DND-41 (cell line): ENCODE measurements around the gene CHST3.

Source experiments
- ATAC-seq: fragments of 200-7000 bp; cut with Tn5 transposase; 3 replicates; pipeline ENCODE4 v1.9.1; 2021; ENCODE audit warnings: low read depth; ENCODE audit not compliant: insufficient read depth
- DNase-seq: peaks from one replicate; pipeline ENCODE4 v3.0.0-alpha.2; 2020
- H2AFZ ChIP-seq: 2 replicates; pipeline ENCODE4 v1.6.0; 2012; ENCODE audit warnings: low read depth, low read length
- H3K27ac ChIP-seq: 2 replicates; pipeline ENCODE4 v1.5.1; 2012; ENCODE audit warnings: low read length, inconsistent platforms
- H3K27me3 ChIP-seq: fragments of 200-600 bp; sonication (generic); 2 replicates; pipeline ENCODE4 v1.6.0; 2012; ENCODE audit warnings: low read length, mild to moderate bottlenecking, inconsistent platforms; ENCODE audit not compliant: insufficient read depth, poor library complexity
- H3K36me3 ChIP-seq: 2 replicates; pipeline ENCODE4 v1.5.1; 2012; ENCODE audit warnings: low read length, inconsistent platforms; ENCODE audit not compliant: insufficient read depth
- H3K4me1 ChIP-seq: 2 replicates; pipeline ENCODE4 v1.5.1; 2012; ENCODE audit warnings: mild to moderate bottlenecking, low read length; ENCODE audit not compliant: insufficient read depth
- H3K4me2 ChIP-seq: 2 replicates; pipeline ENCODE4 v1.6.0; 2012; ENCODE audit warnings: mild to moderate bottlenecking, moderate library complexity, low read length, inconsistent platforms; ENCODE audit not compliant: insufficient read depth
- H3K4me3 ChIP-seq, 2 experiments: fragments of 200-600 bp in 1 of 2; shearing (Covaris generic) in 1 of 2; 2 replicates each; pipeline ENCODE4 v1.5.1; 2012 to 2016; ENCODE audit warnings: inconsistent platforms in 2 of 2, low read length in 2 of 2, mild to moderate bottlenecking in 2 of 2, low read depth in 1 of 2, moderate library complexity in 1 of 2
- H3K79me2 ChIP-seq: 2 replicates; pipeline ENCODE4 v1.6.0; 2012; ENCODE audit warnings: low read length, inconsistent platforms; ENCODE audit not compliant: insufficient read depth
- H3K9ac ChIP-seq: 2 replicates; pipeline ENCODE4 v1.6.0; 2012; ENCODE audit warnings: low read depth, mild to moderate bottlenecking, inconsistent platforms, low read length, moderate library complexity
- H3K9me3 ChIP-seq: 2 replicates; pipeline ENCODE4 v1.5.1; 2012; ENCODE audit warnings: low read length, moderate library complexity, mild to moderate bottlenecking, inconsistent platforms; ENCODE audit not compliant: insufficient read depth, severe bottlenecking
- H4K20me1 ChIP-seq: 2 replicates; pipeline ENCODE4 v1.6.0; 2012; ENCODE audit warnings: low read length; ENCODE audit not compliant: insufficient read depth
- EZH2 ChIP-seq: IDR thresholded peaks from 3 replicates; pipeline ENCODE4 v1.6.1; 2012; ENCODE audit warnings: borderline replicate concordance, low read depth, mild to moderate bottlenecking, moderate library complexity, low read length, inconsistent platforms; ENCODE audit not compliant: severe bottlenecking
- TF ChIP-seq, protein P1 (sequence below): IDR thresholded peaks from 2 replicates; pipeline ENCODE4 v1.5.1; 2012; ENCODE audit warnings: borderline replicate concordance, low read length, moderate library complexity, mild to moderate bottlenecking; ENCODE audit not compliant: poor library complexity, severe bottlenecking; ENCODE audit errors: extremely low read depth

Gene CHST3

GRCh38 chr10:72035252-72035887 is 71.2 kb downstream of the CHST3 start:
- no peak overlapping the region for H3K9ac ChIP-seq
- H3K4me2 ChIP-seq = no peak overlapping the region
- H2AFZ ChIP-seq = no peak overlapping the region
- ATAC-seq (no peak), DNase-seq (no peak)
- no peak for TF ChIP-seq EZH2
- TF ChIP-seq, protein P1, sequence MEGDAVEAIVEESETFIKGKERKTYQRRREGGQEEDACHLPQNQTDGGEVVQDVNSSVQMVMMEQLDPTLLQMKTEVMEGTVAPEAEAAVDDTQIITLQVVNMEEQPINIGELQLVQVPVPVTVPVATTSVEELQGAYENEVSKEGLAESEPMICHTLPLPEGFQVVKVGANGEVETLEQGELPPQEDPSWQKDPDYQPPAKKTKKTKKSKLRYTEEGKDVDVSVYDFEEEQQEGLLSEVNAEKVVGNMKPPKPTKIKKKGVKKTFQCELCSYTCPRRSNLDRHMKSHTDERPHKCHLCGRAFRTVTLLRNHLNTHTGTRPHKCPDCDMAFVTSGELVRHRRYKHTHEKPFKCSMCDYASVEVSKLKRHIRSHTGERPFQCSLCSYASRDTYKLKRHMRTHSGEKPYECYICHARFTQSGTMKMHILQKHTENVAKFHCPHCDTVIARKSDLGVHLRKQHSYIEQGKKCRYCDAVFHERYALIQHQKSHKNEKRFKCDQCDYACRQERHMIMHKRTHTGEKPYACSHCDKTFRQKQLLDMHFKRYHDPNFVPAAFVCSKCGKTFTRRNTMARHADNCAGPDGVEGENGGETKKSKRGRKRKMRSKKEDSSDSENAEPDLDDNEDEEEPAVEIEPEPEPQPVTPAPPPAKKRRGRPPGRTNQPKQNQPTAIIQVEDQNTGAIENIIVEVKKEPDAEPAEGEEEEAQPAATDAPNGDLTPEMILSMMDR = no peak
- no peaks in the 10 kb centered on the region for H3K79me2 ChIP-seq
- no peaks in the 10 kb centered on the region for H3K36me3 ChIP-seq
- H3K4me1 ChIP-seq = no peaks in the 10 kb centered on the region
- H3K27ac ChIP-seq = no peak overlapping the region
- peaks cover 3% of the 10 kb centered on the region for H3K27me3 ChIP-seq
- H4K20me1 ChIP-seq = no peaks in the 10 kb centered on the region
- H3K4me3 ChIP-seq = no peak overlapping the region
- H3K9me3 ChIP-seq = no peaks in the 10 kb centered on the region

GRCh38 chr10:72037266-72037665 is 73.1 kb downstream of the CHST3 start:
- Histone ChIP-seq H3K27me3 (no peaks in the 10 kb centered on the region), H3K4me3 (no peak overlapping the region), H3K4me1 (no peaks in the 10 kb centered on the region), H3K4me2 (no peak overlapping the region), H3K27ac (no peak overlapping the region), H3K9ac (no peak overlapping the region), H2AFZ (no peak overlapping the region), H3K79me2 (no peaks in the 10 kb centered on the region), H3K36me3 (no peaks in the 10 kb centered on the region), H3K9me3 (no peaks in the 10 kb centered on the region), H4K20me1 (no peaks in the 10 kb centered on the region)
- DNase-seq (no peak), ATAC-seq (no peak)
- TF ChIP-seq, protein P1 = no peak
- no peak for TF ChIP-seq EZH2

- Histone ChIP-seq H3K27me3 (no peaks in the 10 kb centered on the region), H3K9me3 (no peaks in the 10 kb centered on the region), H4K20me1 (no peaks in the 10 kb centered on the region), H3K4me1 (no peaks in the 10 kb centered on the region), H2AFZ (no peak overlapping the region), H3K4me2 (no peak overlapping the region), H3K27ac (no peak overlapping the region), H3K79me2 (no peaks in the 10 kb centered on the region), H3K36me3 (no peaks in the 10 kb centered on the region), H3K9ac (no peak overlapping the region), H3K4me3 (no peak overlapping the region)
- DNase-seq (no peak), ATAC-seq (no peak)
- no peak for TF ChIP-seq EZH2
- TF ChIP-seq, protein P1 = no peak
These were observed 73.6 kb downstream of the CHST3 start for GRCh38 chr10:72037811-72038210.
